ENCODE data around the gene PKD2L1. TPM values are rescaled to one million over a fixed set of nuclear protein-coding genes. Genes with fewer than 3 reads are reported as not detected.
"Not testable (repeated sequence)": the region's sequence is repeated elsewhere in the genome, so short reads cannot be mapped to it uniquely, and the experiment has no call there.

The PKD2L1 gene
- total RNA-seq: not detected in 2 replicates

DNA sequence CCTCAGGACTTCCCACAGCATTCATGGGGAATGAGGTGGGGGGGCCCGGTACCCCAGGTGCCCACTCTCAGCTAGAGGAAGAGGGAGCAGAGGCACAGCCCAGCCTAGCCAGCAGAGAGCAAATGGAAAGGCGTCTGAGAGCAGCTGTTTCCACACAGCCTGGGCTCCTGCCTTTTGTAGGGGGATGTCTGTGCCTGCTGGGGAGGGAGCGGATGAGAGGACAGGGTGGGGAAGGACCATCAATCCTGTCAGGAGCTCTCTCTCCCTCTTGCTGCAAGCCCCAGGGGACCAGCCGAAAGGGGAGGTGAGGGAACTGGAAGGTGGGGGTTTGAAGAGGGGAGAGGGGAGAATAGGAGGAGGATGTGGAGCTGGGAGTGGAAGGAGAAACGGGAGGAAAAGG, at the start of gene PKD2L1:
Gene PKD2L1, minus strand, starts transcription at position 150 of the 400 bp plus-strand sequence. Its CDS starts 125 bp downstream, at position 25.
- intact Hi-C loops (cut with micrococcal nuclease): no loop called here
- Mint-ChIP-seq H3K27me3 (ENCODE audit: low read depth) (peaks cover 28% of the 10 kb centered on the region), H3K36me3 (ENCODE audit: low read depth) (no peaks in the 10 kb centered on the region), H3K27ac (no peak within 1 kb of the TSS), H3K4me1 (ENCODE audit: low read depth) (peaks cover 20% of the 10 kb centered on the region), H3K9me3 (no peaks in the 10 kb centered on the region), H3K4me3 (ENCODE audit: low read depth) (no peak within 1 kb of the TSS)
- DNase-seq (ENCODE audit: low spot score): no peak

DNA sequence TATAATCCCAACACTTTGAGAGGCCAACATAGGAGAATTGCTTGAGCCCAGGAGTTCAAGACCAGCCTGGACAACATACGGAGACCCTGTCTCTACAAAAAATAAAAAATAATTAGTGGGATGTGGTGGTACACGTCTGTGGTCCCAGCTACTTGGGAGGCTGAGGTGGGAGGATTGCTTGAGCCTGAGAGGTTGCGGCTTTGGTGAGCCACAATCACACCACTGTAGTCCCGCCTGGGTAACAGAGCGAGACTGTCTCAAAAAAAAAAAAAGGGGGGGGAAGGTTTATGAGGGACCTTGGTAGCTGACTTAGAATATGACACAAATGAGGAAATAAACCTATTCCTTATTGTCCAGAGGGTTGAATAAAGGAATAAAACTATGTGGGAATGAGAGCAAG, 47.8 kb upstream of the PKD2L1 start:
- Mint-ChIP-seq H3K4me1 (ENCODE audit: low read depth) (peaks cover 21% of the 10 kb centered on the region), H3K36me3 (ENCODE audit: low read depth) (peaks cover 24% of the 10 kb centered on the region), H3K27ac (no peak overlapping the region), H3K4me3 (ENCODE audit: low read depth) (no peak overlapping the region), H3K27me3 (ENCODE audit: low read depth) (no peaks in the 10 kb centered on the region), H3K9me3 (no peaks in the 10 kb centered on the region)
- intact Hi-C loops (cut with micrococcal nuclease): no loop called here
- DNase-seq (ENCODE audit: low spot score): no peak

DNA sequence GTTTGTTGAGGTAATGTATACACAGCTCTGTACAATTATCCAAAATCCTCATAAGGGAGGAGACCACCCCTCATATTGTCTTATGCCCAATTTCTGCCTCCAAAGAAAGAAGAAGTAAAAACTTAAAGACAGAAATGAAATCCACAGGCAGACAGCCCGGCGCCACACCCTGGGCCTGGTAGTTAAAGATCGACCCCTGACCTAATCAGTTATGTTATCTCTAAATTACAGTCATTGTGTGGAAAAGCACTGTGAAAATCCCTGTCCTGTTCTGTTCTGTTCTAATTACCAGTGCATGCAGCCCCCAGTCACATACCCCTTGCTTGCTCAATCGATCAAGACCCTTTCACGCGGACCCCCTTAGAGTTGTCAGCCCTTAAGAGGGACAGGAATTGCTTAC, 46.6 kb upstream of the PKD2L1 start:
- H3K4me3 Mint-ChIP-seq (ENCODE audit: low read depth); H3K9me3 Mint-ChIP-seq; H3K27me3 Mint-ChIP-seq (ENCODE audit: low read depth); intact Hi-C loops (cut with micrococcal nuclease); DNase-seq (ENCODE audit: low spot score): not testable (repeated sequence)
- Mint-ChIP-seq H3K4me1 (ENCODE audit: low read depth) (peaks cover 21% of the 10 kb centered on the region), H3K36me3 (ENCODE audit: low read depth) (peaks cover 12% of the 10 kb centered on the region), H3K27ac (peak overlapping the region; percentile 31)

DNA sequence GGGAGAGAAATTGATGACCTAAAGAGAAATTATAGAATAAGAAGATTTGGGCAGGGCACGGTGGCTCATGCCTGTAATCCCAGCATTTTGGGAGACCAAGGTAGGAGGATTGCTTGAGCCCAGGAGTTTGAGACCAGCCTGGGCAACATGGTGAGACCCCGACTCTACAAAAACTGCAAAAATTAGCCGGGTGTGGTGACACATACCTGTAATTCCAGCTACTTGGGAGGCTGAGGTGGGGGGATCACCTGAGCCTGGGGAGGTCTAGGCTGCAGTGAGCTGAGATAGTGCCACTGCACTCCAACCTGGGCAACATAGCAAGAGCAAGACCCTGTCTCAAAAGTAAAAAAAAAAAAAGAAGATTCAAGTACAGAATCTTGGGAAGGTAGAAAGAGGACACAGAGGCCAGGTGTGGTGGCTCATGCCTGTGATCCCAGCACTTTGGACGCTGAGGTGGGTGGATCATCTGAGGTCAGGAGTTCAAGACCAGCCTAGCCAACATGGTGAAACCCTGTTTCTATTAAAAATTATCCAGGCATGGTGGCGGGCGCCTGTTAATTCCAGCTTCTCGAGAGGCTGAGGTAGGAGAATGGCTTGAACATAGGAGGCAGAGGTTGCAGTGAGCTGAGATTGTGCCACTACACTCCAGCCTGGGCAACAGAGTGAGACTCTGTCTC, 44.8 kb upstream of the PKD2L1 start:
- DNase-seq (ENCODE audit: low spot score); H3K36me3 Mint-ChIP-seq (ENCODE audit: low read depth); H3K4me3 Mint-ChIP-seq (ENCODE audit: low read depth): not testable (repeated sequence)

DNA sequence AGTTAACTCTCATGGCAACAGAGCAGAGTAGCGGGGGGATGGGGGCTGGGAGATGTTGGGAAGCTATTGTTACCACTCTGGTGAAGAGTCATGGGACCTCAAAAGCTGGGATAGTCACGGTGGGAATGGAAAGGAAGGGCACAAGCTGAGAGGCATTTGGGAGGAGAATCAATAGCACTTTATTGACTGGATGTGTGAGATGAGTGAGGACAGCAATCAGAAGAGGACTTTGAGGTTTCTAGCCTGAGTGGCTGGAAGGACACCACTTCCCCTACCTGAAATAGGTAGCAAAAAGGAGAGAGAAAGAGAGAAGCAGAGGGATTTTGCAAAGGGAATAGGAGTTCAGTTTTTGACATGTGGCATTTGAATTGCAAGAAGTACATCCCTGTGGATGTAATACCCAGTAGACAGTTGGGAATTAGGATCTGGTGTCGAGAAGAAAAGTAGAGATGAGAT, 44.2 kb upstream of the PKD2L1 start:
- H3K9me3 Mint-ChIP-seq: no peaks in the 10 kb centered on the region
- H3K36me3 Mint-ChIP-seq (ENCODE audit: low read depth): peaks cover 2% of the 10 kb centered on the region
- no peak for DNase-seq (ENCODE audit: low spot score)
- no peak overlapping the region for H3K4me3 Mint-ChIP-seq (ENCODE audit: low read depth)
- intact Hi-C loops (cut with micrococcal nuclease): loop anchor here (1.0 to 5.0 kb wide), 4 partner anchors 37 to 752 kb away; partner anchors contain the start of genes BLOC1S2, NDUFB8 and SLC25A28
- H3K27me3 Mint-ChIP-seq (ENCODE audit: low read depth): no peaks in the 10 kb centered on the region
- peaks cover 40% of the 10 kb centered on the region for H3K4me1 Mint-ChIP-seq (ENCODE audit: low read depth)
- H3K27ac Mint-ChIP-seq: no peak overlapping the region

More for the DNA sequence above, 44.8 kb upstream of the PKD2L1 start:
- H3K27ac Mint-ChIP-seq; H3K9me3 Mint-ChIP-seq; H3K27me3 Mint-ChIP-seq (ENCODE audit: low read depth): not testable (repeated sequence)
- peaks cover 36% of the 10 kb centered on the region for H3K4me1 Mint-ChIP-seq (ENCODE audit: low read depth)
- intact Hi-C loops (cut with micrococcal nuclease): loop anchor here (1.0 to 5.0 kb wide), 4 partner anchors 38 to 753 kb away; partner anchors contain the start of genes BLOC1S2, NDUFB8 and SLC25A28

DNA sequence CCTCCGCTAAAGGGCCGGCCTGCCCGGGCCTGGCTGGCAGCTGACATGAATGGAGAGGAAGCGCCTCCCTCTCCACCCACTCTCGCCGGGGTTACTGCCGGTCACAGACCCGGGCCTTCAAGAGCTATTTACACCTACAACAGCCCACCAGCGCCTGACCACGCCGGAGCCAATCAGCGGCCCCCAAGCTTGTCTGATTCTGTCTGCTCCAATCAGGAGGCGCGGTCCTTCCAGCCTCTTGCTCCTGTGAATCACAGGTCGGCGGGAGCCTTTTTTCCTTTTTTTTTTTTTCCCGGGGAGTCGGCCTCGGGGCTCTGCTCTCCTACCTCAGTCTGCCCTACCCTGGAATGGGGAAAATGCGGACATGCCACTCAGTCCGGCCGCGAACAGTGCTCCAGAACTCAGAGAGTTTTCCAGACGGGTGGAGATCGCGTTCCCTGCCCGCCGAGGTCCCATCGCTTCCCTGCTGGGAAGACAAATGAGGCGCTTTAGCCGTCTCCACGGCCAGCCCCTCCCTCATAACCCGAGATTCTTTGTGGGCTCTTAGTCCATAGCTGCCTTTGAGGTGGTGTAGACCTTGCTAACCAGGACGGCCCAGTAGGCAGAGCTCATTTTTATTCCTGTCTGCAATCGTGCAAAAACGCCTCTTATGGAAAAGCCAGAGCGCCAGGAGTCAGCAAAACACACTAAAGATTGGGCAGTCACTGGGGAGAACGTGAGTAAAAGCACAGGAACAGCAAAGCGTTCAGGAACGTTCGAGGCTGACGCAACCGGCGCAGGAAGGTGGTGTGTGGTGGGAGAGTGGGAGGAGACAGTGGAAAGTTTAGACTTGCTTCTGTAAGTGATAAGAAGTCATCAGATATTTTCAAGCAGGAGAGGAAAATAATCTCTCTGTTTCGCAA, 43.5 kb upstream of the PKD2L1 start:
- H3K4me1 Mint-ChIP-seq (ENCODE audit: low read depth): peaks cover 40% of the 10 kb centered on the region
- intact Hi-C loops (cut with micrococcal nuclease): loop anchor here (1.0 to 5.0 kb wide), 7 partner anchors 18 to 751 kb away; partner anchors contain the start of genes BLOC1S2, NDUFB8 and SLC25A28
- H3K27me3 Mint-ChIP-seq (ENCODE audit: low read depth): no peaks in the 10 kb centered on the region
- H3K4me3 Mint-ChIP-seq (ENCODE audit: low read depth): no peak overlapping the region
- peaks cover 2% of the 10 kb centered on the region for H3K36me3 Mint-ChIP-seq (ENCODE audit: low read depth)
- H3K9me3 Mint-ChIP-seq: no peaks in the 10 kb centered on the region
- H3K27ac Mint-ChIP-seq: no peak overlapping the region
- peak; percentile 86 for DNase-seq (ENCODE audit: low spot score)

DNA sequence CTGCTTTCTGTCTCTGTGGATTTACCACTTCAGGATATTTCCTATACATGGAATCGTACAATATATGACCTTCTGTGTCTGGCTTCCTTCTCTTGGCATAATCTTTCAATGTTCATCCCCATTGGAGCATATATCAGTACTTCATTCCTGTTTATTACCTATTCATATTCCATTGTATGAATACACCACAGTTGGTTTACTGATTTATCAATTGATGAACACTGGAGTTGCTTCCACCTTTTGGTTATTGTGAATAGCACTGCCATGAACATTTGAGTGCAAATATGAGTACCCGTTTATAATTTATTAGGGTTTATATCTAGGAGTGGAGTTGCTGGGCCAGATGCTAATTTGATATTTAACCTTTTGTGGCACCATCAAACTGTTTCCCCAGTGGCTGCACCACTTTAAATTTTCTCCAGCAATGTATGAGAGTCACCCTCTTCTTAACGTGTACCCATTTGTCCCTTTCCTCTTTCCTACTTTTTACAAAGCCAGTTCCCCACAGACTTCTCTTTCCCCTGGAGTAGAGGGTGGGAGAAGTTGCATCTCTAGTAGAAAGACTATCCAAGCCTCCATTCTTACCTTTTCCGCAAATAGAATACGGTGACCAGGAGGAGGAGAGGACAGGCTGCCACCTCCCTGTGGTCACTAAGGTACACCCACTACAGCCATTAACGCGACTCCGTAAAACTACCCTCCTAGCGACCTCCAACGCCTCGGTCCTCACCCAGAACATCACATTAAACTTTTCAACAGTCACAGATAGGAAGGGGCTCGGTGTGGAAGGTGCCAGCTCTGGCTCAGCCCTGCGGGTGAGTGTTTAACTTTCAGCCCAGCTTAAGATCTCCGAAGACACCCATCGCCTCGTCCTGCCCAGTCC, 42.6 kb upstream of the PKD2L1 start:
- Mint-ChIP-seq H3K4me1 (ENCODE audit: low read depth) (peaks cover 38% of the 10 kb centered on the region), H3K27me3 (ENCODE audit: low read depth) (no peaks in the 10 kb centered on the region), H3K4me3 (ENCODE audit: low read depth) (no peak overlapping the region), H3K27ac (no peak overlapping the region), H3K9me3 (no peaks in the 10 kb centered on the region), H3K36me3 (ENCODE audit: low read depth) (no peaks in the 10 kb centered on the region)
- DNase-seq (ENCODE audit: low spot score): no peak
- intact Hi-C loops (cut with micrococcal nuclease): loop anchor here (1.0 to 5.0 kb wide), 6 partner anchors 19 to 750 kb away; partner anchors contain the start of genes NDUFB8 and SLC25A28

DNA sequence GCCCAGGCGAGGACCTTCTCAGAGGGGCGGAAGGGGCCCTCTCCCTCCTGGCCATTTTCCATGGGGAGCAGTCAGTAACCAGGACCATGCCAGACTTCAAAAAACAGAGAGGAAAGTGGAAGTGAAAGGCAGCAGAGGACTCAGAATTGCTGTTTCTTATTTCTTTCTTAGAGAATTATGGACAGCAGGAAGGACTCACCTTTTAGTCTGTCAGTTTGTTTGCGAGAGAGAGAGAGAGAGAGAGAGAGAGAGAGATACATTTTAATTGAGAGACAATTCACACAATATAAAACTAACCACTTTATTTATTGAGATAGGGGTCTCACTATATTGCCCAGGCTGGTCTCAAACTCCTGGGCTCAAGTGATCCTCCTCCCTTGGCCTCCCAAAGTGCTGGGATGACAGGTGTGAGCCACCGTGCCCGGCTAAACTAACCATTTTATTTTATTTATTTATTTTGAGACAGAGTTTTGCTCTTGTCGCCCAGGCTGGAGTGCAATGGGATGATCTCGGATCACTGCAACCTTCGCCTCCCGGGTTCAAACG, 41.5 kb upstream of the PKD2L1 start:
- Mint-ChIP-seq H3K4me1 (ENCODE audit: low read depth) (peaks cover 36% of the 10 kb centered on the region), H3K36me3 (ENCODE audit: low read depth) (no peaks in the 10 kb centered on the region), H3K27me3 (ENCODE audit: low read depth) (no peaks in the 10 kb centered on the region), H3K4me3 (ENCODE audit: low read depth) (peak overlapping the region; percentile 81), H3K27ac (peak overlapping the region; percentile 95), H3K9me3 (no peaks in the 10 kb centered on the region)
- DNase-seq (ENCODE audit: low spot score): no peak
- intact Hi-C loops (cut with micrococcal nuclease): loop anchor here (5.0 kb wide), 3 partner anchors 34 to 749 kb away; partner anchors contain the start of genes NDUFB8 and SLC25A28

DNA sequence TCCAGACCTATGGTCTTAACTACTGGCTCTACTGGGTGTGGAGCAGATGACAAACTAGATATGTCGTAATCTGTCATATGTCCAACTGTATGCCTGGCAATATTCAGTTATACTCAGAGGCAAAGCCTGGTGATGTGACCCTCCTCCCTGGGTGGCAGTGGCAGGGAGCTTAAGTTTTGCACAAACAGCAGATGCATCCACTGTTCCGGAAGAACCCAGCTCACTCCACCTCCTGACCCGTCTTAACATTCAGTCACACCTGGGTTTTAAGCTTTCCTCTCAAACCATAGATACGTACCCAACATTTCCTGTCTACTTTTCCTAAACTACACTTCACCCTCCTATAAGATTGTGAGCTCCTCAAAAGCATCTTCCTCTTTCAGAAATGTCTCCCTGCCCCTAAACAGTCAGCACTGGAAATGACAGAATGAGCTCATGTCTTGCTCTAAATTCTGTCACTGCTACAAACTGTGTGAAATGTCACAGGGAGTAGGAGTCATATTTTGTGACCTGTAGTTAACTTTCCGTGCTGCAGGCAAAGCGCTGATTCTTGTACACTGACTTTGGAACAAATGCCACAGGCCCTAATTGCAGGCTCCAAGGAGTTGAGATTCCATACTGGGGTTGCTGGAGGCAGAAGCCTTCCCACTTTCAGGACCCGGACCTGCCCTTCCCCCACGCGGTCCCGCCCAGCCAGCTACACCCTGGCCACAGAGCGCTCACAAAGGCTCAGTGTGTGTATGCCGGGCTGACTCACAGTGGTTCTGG, 40.9 kb upstream of the PKD2L1 start:
- DNase-seq (ENCODE audit: low spot score): peak; percentile 60
- H3K4me1 Mint-ChIP-seq (ENCODE audit: low read depth): peaks cover 36% of the 10 kb centered on the region
- intact Hi-C loops (cut with micrococcal nuclease): loop anchor here (5.0 kb wide), 3 partner anchors 34 to 749 kb away; partner anchors contain the start of genes NDUFB8 and SLC25A28
- no peaks in the 10 kb centered on the region for H3K9me3 Mint-ChIP-seq
- H3K27me3 Mint-ChIP-seq (ENCODE audit: low read depth): no peaks in the 10 kb centered on the region
- H3K4me3 Mint-ChIP-seq (ENCODE audit: low read depth): peak overlapping the region; percentile 81
- no peaks in the 10 kb centered on the region for H3K36me3 Mint-ChIP-seq (ENCODE audit: low read depth)
- peak overlapping the region; percentile 95 for H3K27ac Mint-ChIP-seq

DNA sequence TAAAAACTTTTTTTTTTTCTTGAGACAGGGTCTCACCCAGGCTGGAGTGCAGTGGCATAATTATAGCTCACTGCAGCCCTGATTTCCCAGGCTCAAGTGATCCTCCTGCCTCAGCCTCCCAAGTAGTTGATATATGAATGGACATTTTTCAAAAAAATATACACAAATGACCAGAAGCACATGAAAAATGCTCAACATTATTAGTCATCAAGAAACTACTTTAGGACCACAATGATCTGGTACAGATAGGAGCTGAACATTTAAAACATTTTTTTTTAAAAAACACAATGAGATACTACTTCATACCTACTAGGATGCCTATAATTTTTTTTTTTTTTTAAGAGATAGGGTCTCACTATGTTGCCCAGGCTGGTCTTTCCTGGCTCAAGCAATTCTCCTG, 38.7 kb upstream of the PKD2L1 start:
- H3K27me3 Mint-ChIP-seq (ENCODE audit: low read depth): no peaks in the 10 kb centered on the region
- intact Hi-C loops (cut with micrococcal nuclease): no loop called here
- DNase-seq (ENCODE audit: low spot score): no peak
- H3K9me3 Mint-ChIP-seq: no peaks in the 10 kb centered on the region
- H3K27ac Mint-ChIP-seq: no peak overlapping the region
- peaks cover 13% of the 10 kb centered on the region for H3K36me3 Mint-ChIP-seq (ENCODE audit: low read depth)
- H3K4me3 Mint-ChIP-seq (ENCODE audit: low read depth): no peak overlapping the region
- H3K4me1 Mint-ChIP-seq (ENCODE audit: low read depth): peaks cover 35% of the 10 kb centered on the region

DNA sequence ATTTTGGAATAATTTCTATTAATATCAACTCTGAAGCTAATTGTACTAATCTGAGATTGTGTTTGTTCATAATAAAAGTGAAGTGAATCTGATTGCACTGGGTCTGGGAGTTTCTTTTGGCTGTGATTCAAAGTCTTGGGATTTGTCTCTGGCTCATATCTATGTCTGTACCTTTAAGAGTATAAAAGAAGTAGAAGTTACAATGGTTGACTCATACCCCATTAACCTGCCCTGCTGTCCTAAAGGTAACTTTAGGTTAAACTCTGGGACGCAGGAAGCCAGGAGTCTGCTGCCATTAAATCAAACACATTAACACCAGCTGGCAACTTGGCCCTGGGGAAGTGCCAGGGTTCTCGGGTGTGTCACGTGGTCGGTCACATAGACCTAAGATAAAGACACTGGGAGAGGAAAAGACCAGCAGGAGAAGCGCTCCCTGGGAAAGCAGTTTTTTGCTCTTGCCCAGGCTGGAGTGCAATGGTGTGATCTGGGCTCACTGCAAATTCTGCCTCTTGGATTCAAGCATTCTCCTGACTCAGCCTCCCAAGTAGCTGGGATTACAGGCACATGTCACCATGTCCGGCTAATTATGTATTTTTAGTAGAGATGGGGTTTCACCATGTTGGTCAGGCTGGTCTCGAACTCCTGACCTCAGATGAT, 34.8 kb upstream of the PKD2L1 start:
- intact Hi-C loops (cut with micrococcal nuclease): no loop called here
- Mint-ChIP-seq H3K36me3 (ENCODE audit: low read depth) (peaks cover 52% of the 10 kb centered on the region), H3K27me3 (ENCODE audit: low read depth) (no peaks in the 10 kb centered on the region), H3K27ac (peak overlapping the region; percentile 53), H3K4me1 (ENCODE audit: low read depth) (peaks cover 31% of the 10 kb centered on the region), H3K9me3 (no peaks in the 10 kb centered on the region), H3K4me3 (ENCODE audit: low read depth) (no peak overlapping the region)
- DNase-seq (ENCODE audit: low spot score): no peak
